ENCODE data around the gene KCNIP4.

DNA sequence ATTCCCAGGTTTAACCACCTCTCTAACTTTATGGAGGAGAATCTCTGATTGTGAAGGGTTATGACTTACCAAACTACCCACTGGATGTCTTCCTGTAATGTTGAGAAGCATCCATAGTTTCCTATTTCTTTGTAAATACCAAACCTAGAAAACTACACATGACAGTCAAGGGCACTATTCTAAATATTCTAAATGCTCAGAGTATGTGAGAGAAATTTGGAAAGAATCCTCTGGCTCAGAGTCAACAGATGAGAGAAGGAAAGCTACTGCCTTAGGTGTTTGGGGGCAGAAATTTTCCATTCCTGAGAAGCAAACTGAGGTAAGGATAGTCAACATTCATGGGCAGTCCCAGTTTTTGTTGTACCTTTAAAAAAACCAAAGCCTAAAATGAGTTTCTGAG is 155.8 kb downstream of the KCNIP4 start:
- TF ChIP-seq L3MBTL2 (conservative IDR thresholded peaks at IDR 0.05) = no peak
- TF ChIP-seq SP1 (IDR thresholded peaks at IDR 0.05) = no peak
- no peak for TF ChIP-seq ELF4 (IDR thresholded peaks at IDR 0.05)
- TF ChIP-seq BHLHE40 (IDR thresholded peaks at IDR 0.05; ENCODE audit: borderline replicate concordance) = no peak
- no peak for TF ChIP-seq NFRKB (IDR thresholded peaks at IDR 0.05)
- TF ChIP-seq, protein P1, sequence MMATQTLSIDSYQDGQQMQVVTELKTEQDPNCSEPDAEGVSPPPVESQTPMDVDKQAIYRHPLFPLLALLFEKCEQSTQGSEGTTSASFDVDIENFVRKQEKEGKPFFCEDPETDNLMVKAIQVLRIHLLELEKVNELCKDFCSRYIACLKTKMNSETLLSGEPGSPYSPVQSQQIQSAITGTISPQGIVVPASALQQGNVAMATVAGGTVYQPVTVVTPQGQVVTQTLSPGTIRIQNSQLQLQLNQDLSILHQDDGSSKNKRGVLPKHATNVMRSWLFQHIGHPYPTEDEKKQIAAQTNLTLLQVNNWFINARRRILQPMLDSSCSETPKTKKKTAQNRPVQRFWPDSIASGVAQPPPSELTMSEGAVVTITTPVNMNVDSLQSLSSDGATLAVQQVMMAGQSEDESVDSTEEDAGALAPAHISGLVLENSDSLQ (IDR thresholded peaks at IDR 0.05) = no peak

All from HEK293T (cell line).